ENCODE data around the gene USP35.

USP35 gene

GRCh38 chr11:78197816-78198215 lies 9.1 kb downstream of the USP35 start:
- DNase-seq, result no peak

GRCh38 chr11:78199015-78199652 lies 10.4 kb downstream of the USP35 start:
- DNase-seq, result no peak

GRCh38 chr11:78199653-78200015 lies 10.9 kb downstream of the USP35 start:
- DNase-seq, result no peak

- no peak for DNase-seq
Observed at GRCh38 chr11:78200061-78200460, 11.3 kb downstream of the USP35 start.

- DNase-seq, result no peak
Observed at GRCh38 chr11:78200553-78200952, 11.8 kb downstream of the USP35 start.

- DNase-seq, result no peak
Observed at GRCh38 chr11:78201096-78201818, 12.5 kb downstream of the USP35 start.

- no peak for DNase-seq
Observed at GRCh38 chr11:78202733-78203167, 14.0 kb downstream of the USP35 start.

- DNase-seq, result no peak
Observed at GRCh38 chr11:78203184-78203583, 14.5 kb downstream of the USP35 start.

- no peak for DNase-seq
Observed at GRCh38 chr11:78205256-78205655, 16.5 kb downstream of the USP35 start.

- DNase-seq, result no peak
Observed at GRCh38 chr11:78205691-78206090, 17.0 kb downstream of the USP35 start.

- no peak for DNase-seq
Observed at GRCh38 chr11:78207532-78208256, 19.0 kb downstream of the USP35 start.

GRCh38 chr11:78208257-78209165 lies 19.8 kb downstream of the USP35 start:
- DNase-seq, result no peak

GRCh38 chr11:78209478-78209877 lies 20.8 kb downstream of the USP35 start:
- DNase-seq, result no peak

GRCh38 chr11:78210000-78210608 lies 21.4 kb downstream of the USP35 start:
- DNase-seq, result no peak

- DNase-seq, result no peak
Observed at GRCh38 chr11:78211565-78211964, 22.8 kb downstream of the USP35 start.

GRCh38 chr11:78212586-78213371 lies 24.1 kb downstream of the USP35 start:
- no peak for DNase-seq

GRCh38 chr11:78213526-78214330 lies 25.0 kb downstream of the USP35 start:
- no peak for DNase-seq

GRCh38 chr11:78214331-78215194 lies 25.8 kb downstream of the USP35 start:
- no peak for DNase-seq

GRCh38 chr11:78216021-78216420 lies 27.3 kb downstream of the USP35 start:
- DNase-seq, result no peak

Measured in NCI-H1417 treated with DMSO at 0.1 percent for 48 hours (cell line).